CD4-positive, alpha-beta T cell treated with Interleukin-4 for 1 hour (primary cell): ENCODE results near the gene AFF1.
A peak's percentile ranks its signal among the peaks of the same experiment; 100 is the strongest.

Experiments used
- DNase-seq, 2 donors: peaks; one replicate each; pipeline ENCODE4 v3.0.0-alpha.2; 2020 to 2022

AFF1 gene

GRCh38 chr4:87042221-87042620 lies 107.4 kb downstream of the AFF1 start:
- no peak for DNase-seq

GRCh38 chr4:87042986-87043820 lies 108.4 kb downstream of the AFF1 start:
- no peak for DNase-seq

- DNase-seq, result no peak
These were observed 109.9 kb downstream of the AFF1 start for GRCh38 chr4:87044511-87045233.

GRCh38 chr4:87045234-87045558 lies 110.4 kb downstream of the AFF1 start:
- no peak for DNase-seq

GRCh38 chr4:87045659-87046058 lies 110.8 kb downstream of the AFF1 start:
- no peak for DNase-seq

- DNase-seq, result no peak
These were observed 111.3 kb downstream of the AFF1 start for GRCh38 chr4:87046121-87046551.

GRCh38 chr4:87047281-87047798 lies 112.5 kb downstream of the AFF1 start:
- no peak for DNase-seq

GRCh38 chr4:87049508-87049907 lies 114.7 kb downstream of the AFF1 start:
- no peak for DNase-seq

GRCh38 chr4:87050596-87050995 lies 115.8 kb downstream of the AFF1 start:
- no peak for DNase-seq

GRCh38 chr4:87051121-87051713 lies 116.4 kb downstream of the AFF1 start:
- no peak for DNase-seq

GRCh38 chr4:87052615-87053014 lies 117.8 kb downstream of the AFF1 start:
- DNase-seq, result no peak

- DNase-seq, result no peak
These were observed 118.4 kb downstream of the AFF1 start for GRCh38 chr4:87053176-87053658.

- DNase-seq, result no peak
These were observed 119.3 kb downstream of the AFF1 start for GRCh38 chr4:87053802-87054767.

- no peak for DNase-seq
These were observed 120.1 kb downstream of the AFF1 start for GRCh38 chr4:87054900-87055299.

GRCh38 chr4:87055311-87055710 lies 120.5 kb downstream of the AFF1 start:
- no peak for DNase-seq

GRCh38 chr4:87056881-87057280 lies 122.1 kb downstream of the AFF1 start:
- no peak for DNase-seq

GRCh38 chr4:87057835-87058355 lies 123.1 kb downstream of the AFF1 start:
- no peak for DNase-seq

- no peak for DNase-seq
These were observed 123.7 kb downstream of the AFF1 start for GRCh38 chr4:87058356-87059073.

GRCh38 chr4:87060957-87061356 lies 126.1 kb downstream of the AFF1 start:
- DNase-seq, result peak in 1 of 2 donors; percentile 9

- DNase-seq, result no peak
These were observed 130.2 kb downstream of the AFF1 start for GRCh38 chr4:87065021-87065420.

GRCh38 chr4:87066403-87067123 lies 131.8 kb downstream of the AFF1 start:
- DNase-seq, result no peak
